Left lung (tissue), 10 donors: ENCODE results near the gene P3H1. TPM values are rescaled to one million over a fixed set of nuclear protein-coding genes. Genes with fewer than 3 reads are reported as not detected.
A peak's percentile ranks its signal among the peaks of the same experiment; 100 is the strongest.
"Not testable (repeated sequence)": the region's sequence is repeated elsewhere in the genome, so short reads cannot be mapped to it uniquely, and the experiment has no call there.

ENCODE experiments used
- ATAC-seq: fragments of 200-7000 bp; cut with Tn5 transposase; one replicate; pipeline ENCODE4 v1.9.1; 2020; ENCODE audit warnings: moderate library complexity
- DNase-seq, 4 donors: peaks; one replicate each; pipeline ENCODE4 v3.0.0-alpha.2; 2013 to 2020
- H3K27ac ChIP-seq, 2 donors: fragments of 200-600 bp; sonication (generic) in 1 of 2; one replicate each; pipeline versions ENCODE4 v1.5.0 to v1.8.0; 2020 to 2021
- H3K27me3 ChIP-seq, 2 donors: fragments of 200-600 bp; sonication (generic) in 1 of 2; one replicate each; pipeline versions ENCODE4 v1.5.0 to v1.8.0; 2020 to 2021
- H3K36me3 ChIP-seq, 2 donors: fragments of 200-600 bp; sonication (generic) in 1 of 2; one replicate each; pipeline versions ENCODE4 v1.5.0 to v1.8.0; 2020 to 2021
- H3K4me1 ChIP-seq, 2 donors: fragments of 200-600 bp; one replicate each; pipeline ENCODE4 v1.8.0; 2021
- H3K4me3 ChIP-seq, 2 donors: fragments of 200-600 bp; sonication (generic) in 1 of 2; one replicate each; pipeline versions ENCODE4 v1.5.0 to v1.8.0; 2020 to 2021; ENCODE audit warnings: mild to moderate bottlenecking in 1 of 2
- H3K9me3 ChIP-seq, 2 donors: fragments of 200-600 bp; sonication (generic) in 1 of 2; one replicate each; pipeline versions ENCODE4 v1.5.0 to v1.8.0; 2020 to 2021
- CTCF ChIP-seq, 2 donors: fragments of 200-600 bp; sonication (generic) in 1 of 2; IDR thresholded peaks; one replicate each; pipeline versions ENCODE4 v1.5.0 to v1.8.0; 2021; ENCODE audit warnings: antibody characterized with exemption in 2 of 2
- intact Hi-C, 2 donors: fragments of 100-400 bp; cut with DNase I; formaldehyde crosslinking; loops; one replicate each; pipeline versions ENCODE4 v1.11.2 to v1.14.2; 2022
- polyA plus RNA-seq, 6 donors: library from polyadenylated mRNA; unstranded; fragments of 120-200 nt; gene quantifications; one replicate each; pipeline ENCODE4 v1.2.1, GENCODE V29; 2013; ENCODE audit not compliant: insufficient read length in 6 of 6
- total RNA-seq, 2 donors: library from RNA; stranded (reverse); fragmentation: NEBNext Ultra II Directional; extraction: Animal tissue kit (Norgen Biotek cat#: 25700); gene quantifications; one replicate each; pipeline ENCODE4 v1.2.1, GENCODE V29; 2021
- donor health status: DM: no; HTN: yes; CAD: no.
- donor health status: DM: no; HTN: no; CAD: no.

Gene P3H1
- total and polyA plus RNA-seq, 8 donors = 47.4 to 101 (median 86.1) TPM

- peaks cover 0 to 89% of the 10 kb centered on the region in 2 donors for H3K36me3 ChIP-seq
- intact Hi-C loops = no loop called here
- ATAC-seq (no peak), DNase-seq (no peak)
- peaks cover 0 to 5% of the 10 kb centered on the region in 2 donors for H3K4me1 ChIP-seq
- no peaks in the 10 kb centered on the region for H3K27me3 ChIP-seq
- no peak overlapping the region for H3K4me3 ChIP-seq
- H3K9me3 ChIP-seq = no peaks in the 10 kb centered on the region
- no peak overlapping the region for H3K27ac ChIP-seq
- TF ChIP-seq CTCF (IDR thresholded peaks at IDR 0.05) = no peak
These were observed 14.5 kb downstream of the P3H1 start for GRCh38 chr1:42752284-42752683.

GRCh38 chr1:42751511-42752070, 15.2 kb downstream of the P3H1 start:
- H3K9me3 ChIP-seq, H3K4me3 ChIP-seq, DNase-seq, H3K4me1 ChIP-seq, intact Hi-C loops, H3K27me3 ChIP-seq, ATAC-seq, H3K27ac ChIP-seq: not testable (repeated sequence)
- peaks cover 0 to 90% of the 10 kb centered on the region in 2 donors for H3K36me3 ChIP-seq

GRCh38 chr1:42750041-42750440, 16.8 kb downstream of the P3H1 start:
- no peak for TF ChIP-seq CTCF (IDR thresholded peaks at IDR 0.05)
- intact Hi-C loops = no loop called here
- H3K4me3 ChIP-seq = no peak overlapping the region
- no peak overlapping the region for H3K27ac ChIP-seq
- no peak for DNase-seq
- peaks cover 0 to 85% of the 10 kb centered on the region in 2 donors for H3K36me3 ChIP-seq
- H3K27me3 ChIP-seq = no peaks in the 10 kb centered on the region
- no peak for ATAC-seq
- no peaks in the 10 kb centered on the region for H3K9me3 ChIP-seq
- H3K4me1 ChIP-seq = peaks cover 0 to 5% of the 10 kb centered on the region in 2 donors

GRCh38 chr1:42748461-42749410, 18.1 kb downstream of the P3H1 start:
- no peak for TF ChIP-seq CTCF (IDR thresholded peaks at IDR 0.05)
- Histone ChIP-seq H3K27me3 (no peaks in the 10 kb centered on the region), H3K27ac (no peak overlapping the region), H3K9me3 (no peaks in the 10 kb centered on the region), H3K36me3 (peaks cover 0 to 71% of the 10 kb centered on the region in 2 donors), H3K4me3 (no peak overlapping the region), H3K4me1 (peaks cover 0 to 5% of the 10 kb centered on the region in 2 donors)
- DNase-seq = no peak
- ATAC-seq = peak; percentile 54
- intact Hi-C loops = loop anchor here in 1 of 2 donors (5.0 kb wide), 1 partner anchor 171 kb away; no protein-coding TSS in a partner anchor

GRCh38 chr1:42748021-42748420, 18.8 kb downstream of the P3H1 start:
- DNase-seq (no peak), ATAC-seq (no peak)
- intact Hi-C loops = loop anchor here in 1 of 2 donors (5.0 kb wide), 1 partner anchor 171 kb away; no protein-coding TSS in a partner anchor
- no peak for TF ChIP-seq CTCF (IDR thresholded peaks at IDR 0.05)
- Histone ChIP-seq H3K36me3 (peaks cover 0 to 64% of the 10 kb centered on the region in 2 donors), H3K9me3 (no peaks in the 10 kb centered on the region), H3K4me1 (peaks cover 0 to 5% of the 10 kb centered on the region in 2 donors), H3K4me3 (no peak overlapping the region), H3K27ac (no peak overlapping the region), H3K27me3 (no peaks in the 10 kb centered on the region)
